Measurements from ENCODE around the gene KLHL36.
A peak's percentile ranks its signal among the peaks of the same experiment; 100 is the strongest.
"Not testable (repeated sequence)": the region's sequence is repeated elsewhere in the genome, so short reads cannot be mapped to it uniquely, and the experiment has no call there.

The KLHL36 gene

GRCh38 chr16:84616515-84616914 lies 31.8 kb upstream of the KLHL36 start:
- no peak for DNase-seq (ENCODE audit: low read depth)

DNA sequence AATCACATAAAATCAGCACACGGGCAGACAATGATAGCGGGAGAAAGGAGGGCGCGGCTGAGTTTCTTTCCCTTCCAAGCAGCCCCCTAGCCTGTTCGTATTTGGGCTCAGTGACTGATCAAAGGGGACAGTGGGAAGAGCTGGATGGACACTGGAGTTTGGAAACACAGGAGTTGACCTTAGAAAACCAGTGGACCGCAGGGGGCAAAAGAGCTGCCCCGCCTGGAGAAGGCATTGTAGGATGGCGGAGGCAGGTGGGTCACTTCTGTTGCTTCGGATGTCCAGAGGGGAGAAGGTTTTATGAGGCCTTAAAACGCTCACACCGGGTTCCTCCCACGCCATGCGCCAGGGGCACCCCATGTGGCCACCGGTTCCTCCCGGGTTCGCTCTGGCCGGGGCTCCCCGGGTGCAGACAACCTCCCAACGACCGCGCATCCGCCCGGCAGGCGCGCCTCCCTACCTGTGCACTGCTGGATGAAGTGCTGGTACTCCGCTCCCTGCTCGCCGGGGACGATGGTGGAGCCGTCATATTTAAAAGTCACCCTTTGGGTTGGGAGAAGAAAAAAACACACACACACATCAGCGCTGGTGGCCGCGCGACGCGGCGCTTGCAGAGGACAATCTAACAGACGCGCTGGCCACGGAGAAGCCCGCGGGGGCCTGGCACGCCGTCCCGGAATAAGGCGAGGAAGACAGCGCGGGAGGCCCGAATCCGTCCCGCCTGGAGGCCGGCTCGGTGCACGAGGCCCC lies 31.1 kb upstream of the KLHL36 start:
- DNase-seq (ENCODE audit: low read depth): no peak

- DNase-seq (ENCODE audit: low read depth): peak; percentile 92
These were observed 30.3 kb upstream of the KLHL36 start, which contains the start of gene COTL1 for GRCh38 chr16:84617791-84618580. TSS of gene COTL1 (minus strand) at chr16:84618078. CDS start at chr16:84617914, 164 bp downstream.

- no peak for DNase-seq (ENCODE audit: low read depth)
These were observed 29.5 kb upstream of the KLHL36 start for GRCh38 chr16:84618581-84619460.

- not testable (repeated sequence) for DNase-seq (ENCODE audit: low read depth)
These were observed 27.4 kb upstream of the KLHL36 start for GRCh38 chr16:84620913-84621312.

GRCh38 chr16:84625556-84625955 lies 22.8 kb upstream of the KLHL36 start:
- no peak for DNase-seq (ENCODE audit: low read depth)

GRCh38 chr16:84628226-84628731 lies 20.0 kb upstream of the KLHL36 start:
- DNase-seq (ENCODE audit: low read depth): no peak

DNA sequence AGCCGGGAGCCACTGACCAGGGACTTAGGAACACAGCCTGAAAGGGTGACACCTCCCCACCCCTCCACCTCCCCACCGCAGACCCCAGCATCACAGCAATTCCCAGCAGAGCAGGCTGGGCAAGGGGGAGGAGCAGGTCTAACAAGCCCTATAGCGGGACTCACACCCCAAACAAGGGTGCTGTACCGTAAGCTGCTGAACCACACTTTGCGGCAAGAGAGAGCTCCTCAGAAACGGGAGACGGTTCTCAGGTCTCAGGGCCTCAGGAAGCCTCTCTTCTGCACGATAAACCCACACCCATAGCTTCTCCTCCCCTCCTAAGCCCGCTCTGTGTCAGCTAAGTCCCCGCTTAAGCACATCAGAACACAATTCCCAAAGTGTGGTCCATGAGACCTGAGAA lies 18.7 kb upstream of the KLHL36 start:
- no peak for DNase-seq (ENCODE audit: low read depth)

DNA sequence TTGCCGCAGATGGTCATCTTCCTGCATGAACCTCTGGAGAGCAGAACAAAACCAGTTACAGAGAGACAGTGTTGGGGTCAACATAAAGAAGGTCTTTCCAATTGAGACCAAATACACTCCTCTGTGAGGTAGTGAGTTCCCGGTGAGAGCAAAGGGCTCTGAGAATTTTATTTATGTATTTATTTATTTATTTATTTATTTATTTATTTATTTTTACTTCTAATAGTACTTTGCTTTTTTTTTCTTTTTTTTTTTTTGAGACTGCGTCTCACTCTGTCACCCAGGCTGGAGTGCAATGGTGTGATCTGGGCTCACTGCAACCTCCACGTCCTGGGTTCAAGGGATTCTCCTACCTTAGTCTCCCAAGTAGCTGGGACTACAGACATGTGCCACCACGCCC lies 18.3 kb upstream of the KLHL36 start:
- no peak for DNase-seq (ENCODE audit: low read depth)

DNA sequence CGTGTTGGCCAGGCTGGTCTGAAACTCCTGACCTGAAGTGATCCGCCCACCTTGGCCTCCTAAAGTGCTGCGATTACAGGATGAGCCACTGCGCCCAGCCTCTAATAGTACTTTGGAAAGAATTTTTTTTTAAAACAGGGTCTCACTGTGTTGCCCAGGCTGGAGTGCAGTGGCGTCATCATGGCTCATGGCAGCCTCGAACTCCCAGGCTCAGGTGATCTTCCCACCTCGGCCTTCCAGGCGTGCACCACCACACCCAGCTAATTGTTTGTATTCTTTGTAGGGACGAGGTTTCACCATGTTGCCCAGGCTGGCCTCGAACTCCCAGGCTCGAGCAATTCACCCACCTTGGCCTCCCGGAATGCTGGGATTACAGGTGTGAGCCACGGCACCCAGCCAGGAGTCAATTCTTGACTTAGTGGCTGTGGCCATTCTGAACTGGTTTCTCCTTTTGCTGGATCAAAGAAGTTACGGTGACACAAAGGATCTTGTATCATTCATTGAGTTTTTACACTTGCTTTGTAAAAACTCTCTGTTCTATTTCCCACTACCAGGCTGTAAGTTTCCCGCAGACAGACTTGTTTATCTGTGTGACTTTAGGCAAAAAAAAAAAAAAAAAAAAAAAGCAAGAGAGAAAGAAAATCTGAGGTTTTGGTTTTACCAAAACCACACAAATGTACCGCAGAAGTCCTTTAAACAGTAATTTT lies 17.7 kb upstream of the KLHL36 start:
- DNase-seq (ENCODE audit: low read depth): no peak

DNA sequence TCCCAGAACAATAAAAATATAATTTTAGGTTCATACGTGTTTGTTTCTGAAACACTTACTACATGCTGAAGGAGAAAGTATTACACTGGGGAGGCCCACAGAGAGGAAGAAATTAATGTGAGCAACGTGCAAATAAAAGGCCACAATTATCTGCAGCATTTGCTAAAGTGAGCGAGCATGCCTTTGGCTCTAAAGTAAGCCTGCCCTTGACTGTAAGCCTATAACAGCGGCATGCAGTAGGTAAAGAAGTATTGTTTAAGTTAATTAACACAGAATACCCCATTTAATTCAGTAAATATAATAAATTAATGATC lies 17.2 kb upstream of the KLHL36 start:
- DNase-seq (ENCODE audit: low read depth): no peak

DNA sequence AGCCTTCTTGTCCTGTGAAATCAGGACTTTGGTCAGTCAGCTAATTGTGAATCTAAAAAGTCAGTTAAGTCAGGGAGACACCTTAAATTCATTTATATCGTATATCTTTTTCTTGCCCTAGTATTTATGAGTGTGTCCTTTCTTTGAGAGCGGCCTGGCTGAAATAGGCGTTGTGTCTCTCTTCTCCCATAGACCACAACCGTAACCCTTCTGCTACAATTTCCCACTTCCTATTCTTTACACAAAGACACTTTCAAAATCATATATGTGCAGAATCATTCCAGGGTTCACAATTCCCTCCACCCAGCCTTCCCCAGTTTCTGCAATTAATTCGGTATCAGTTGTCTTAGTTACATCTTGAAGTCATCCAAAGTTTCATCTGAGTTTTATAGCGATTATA lies 16.4 kb upstream of the KLHL36 start:
- DNase-seq (ENCODE audit: low read depth): no peak

- DNase-seq (ENCODE audit: low read depth): not testable (repeated sequence)
These were observed 15.4 kb upstream of the KLHL36 start for GRCh38 chr16:84632862-84633261.

GRCh38 chr16:84633622-84634021 lies 14.7 kb upstream of the KLHL36 start:
- DNase-seq (ENCODE audit: low read depth): no peak

DNA sequence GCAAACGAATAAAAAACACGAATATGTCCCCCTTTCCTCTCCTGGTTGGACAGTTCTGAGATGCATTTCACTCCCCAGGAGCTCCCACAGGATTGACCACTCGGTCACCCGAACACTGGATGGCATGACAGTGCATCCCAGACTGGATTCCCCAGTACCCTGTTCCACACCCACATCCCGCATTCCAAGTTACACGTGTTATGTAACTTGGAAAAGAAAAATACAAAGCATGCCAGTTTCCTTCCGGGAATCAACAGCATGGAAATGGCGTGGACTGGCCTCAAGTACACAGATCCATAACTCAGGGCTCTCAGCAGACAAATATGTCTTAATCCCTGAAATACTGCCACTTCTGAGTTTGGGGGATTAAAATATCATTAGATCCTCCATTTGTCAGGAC lies 12.6 kb upstream of the KLHL36 start:
- no peak for DNase-seq (ENCODE audit: low read depth)

DNA sequence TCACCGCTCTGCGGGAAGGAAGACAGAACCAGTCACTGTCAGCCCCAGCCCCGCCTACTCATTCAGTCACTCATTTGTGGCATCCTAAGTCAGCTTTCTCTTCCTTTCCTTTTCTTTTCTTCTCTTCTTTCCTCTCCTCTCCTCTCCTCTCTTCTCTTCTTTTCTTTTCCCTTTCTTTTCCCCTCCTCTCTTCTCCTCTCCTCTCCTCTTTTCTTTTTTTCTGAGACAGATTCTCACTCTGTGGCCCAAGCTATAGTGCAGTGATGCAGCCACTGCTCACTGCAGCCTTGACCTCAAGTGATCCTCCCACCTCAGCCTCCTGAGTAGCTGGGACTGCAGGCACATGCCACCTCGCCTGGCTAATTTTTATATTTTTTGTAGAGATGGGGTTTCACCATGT lies 10.6 kb upstream of the KLHL36 start:
- no peak for DNase-seq (ENCODE audit: low read depth)

DNA sequence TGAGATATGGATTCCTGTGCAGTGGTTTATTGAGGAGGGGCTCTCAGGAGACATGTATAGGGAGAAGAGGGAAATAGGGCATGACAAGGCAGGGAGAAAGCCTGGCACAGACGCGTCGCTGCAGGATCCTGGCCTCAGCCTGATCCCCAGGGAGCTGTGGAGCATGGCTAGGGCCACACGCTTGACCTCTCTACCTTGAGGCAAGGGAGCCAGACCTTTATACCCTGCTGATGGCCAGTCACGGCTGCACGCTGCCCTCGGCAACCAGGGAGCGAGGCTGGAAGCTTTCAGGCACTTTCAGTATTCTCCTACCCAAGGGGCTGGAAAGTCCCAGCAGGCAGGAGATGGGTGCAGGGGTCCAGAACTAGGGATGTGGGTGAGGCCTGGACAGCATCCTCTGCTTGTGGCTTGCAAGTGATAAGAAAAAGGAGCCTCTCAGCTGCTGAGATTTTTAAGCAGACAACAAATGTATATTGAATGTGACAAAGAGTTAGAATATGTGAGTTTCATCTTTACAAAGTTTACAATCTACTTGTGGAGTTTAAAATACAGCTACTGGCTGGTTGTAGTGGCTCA lies 10.0 kb upstream of the KLHL36 start:
- no peak for DNase-seq (ENCODE audit: low read depth)

DNA sequence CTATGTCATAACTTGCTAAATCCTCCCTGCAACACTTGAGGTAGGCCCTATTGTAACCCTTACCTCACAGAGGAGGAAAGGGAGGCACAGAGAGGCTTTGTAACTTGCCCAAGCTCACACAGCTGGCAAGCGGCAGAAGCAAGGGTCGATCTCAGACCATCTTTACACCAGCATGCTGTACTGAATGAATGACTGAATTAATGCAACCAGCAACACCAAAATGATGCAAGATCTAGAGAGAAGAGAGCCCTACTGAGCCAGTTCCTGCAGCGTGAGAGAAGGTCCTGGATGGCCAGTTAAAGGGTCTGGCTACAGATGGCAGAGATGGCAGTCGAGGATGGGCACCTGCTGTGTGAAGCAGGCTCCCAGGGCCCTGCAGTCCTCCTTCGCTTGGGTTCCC lies 8.2 kb upstream of the KLHL36 start:
- no peak for DNase-seq (ENCODE audit: low read depth)

DNA sequence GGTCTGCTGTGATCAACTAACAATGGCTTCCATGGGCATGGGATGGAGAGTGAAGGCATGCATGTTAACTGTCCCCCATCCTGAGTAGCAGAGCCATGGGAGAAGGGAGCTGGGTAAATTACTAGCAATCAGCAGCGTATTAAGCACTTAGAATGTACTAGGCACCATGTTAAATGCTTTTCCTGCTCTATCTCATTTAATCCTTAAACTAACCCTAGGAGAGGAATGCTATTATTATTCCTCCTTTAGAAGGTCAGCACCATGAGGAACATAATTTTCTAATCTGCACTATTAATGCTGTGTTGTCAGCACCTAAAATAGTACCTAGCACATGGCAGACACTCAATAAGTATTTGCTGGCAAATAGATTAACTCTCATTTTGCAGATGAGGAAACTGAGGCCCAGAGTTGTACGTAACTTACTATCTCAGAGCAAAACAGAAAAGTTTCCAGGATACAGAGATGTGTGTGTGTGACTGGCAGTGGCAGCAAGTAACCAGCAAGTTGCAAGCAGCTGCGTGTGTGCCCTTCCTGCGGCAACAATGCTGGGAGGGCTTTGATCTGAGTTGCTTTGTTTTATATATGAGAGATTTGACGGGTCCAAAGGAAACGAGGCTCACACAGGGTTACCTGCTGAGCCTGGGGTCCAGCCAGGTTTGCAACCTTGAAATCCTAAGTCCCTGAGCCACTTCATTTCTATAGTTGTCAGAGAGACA lies 6.5 kb upstream of the KLHL36 start:
- no peak for DNase-seq (ENCODE audit: low read depth)

DNA sequence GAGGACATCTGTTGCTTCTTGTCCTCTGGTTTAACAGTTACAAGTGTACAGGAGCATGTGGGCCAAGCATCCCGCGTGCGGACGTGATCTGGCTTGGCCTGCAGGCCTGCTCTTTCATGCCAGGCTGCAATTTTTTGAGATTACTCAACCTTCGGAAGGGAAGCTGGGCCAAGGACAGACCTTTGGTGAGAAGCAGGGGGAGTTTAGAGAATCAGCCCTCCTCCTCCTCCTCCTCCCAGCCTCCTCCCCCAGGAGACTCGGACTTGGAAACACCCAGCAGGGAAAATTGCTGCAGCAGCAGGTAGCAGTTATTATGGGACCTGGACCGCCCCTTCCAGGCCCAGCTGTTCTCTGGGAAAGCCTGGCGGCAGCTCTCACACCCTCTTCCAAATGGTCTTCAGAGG lies 5.1 kb upstream of the KLHL36 start:
- DNase-seq (ENCODE audit: low read depth): no peak

DNA sequence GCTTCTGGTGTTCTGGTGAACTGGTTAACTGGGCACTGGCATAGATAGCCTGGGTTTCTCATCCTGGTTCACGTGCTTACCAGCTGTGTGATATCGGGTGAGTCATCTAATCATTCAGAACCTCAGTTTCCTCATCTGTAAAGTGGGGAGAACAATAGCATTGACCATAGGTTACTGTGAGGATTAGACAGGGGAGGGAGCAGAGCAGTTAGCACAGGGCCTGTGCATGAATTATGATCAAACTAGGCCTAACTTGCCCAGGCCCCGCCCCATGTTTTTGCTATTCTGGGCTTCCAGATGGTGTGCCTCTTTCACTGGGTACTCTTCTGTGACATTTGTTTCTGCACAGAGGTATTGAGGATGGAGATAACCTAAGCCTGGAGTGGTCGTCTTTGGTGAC lies 4.6 kb upstream of the KLHL36 start:
- DNase-seq (ENCODE audit: low read depth): no peak
